SIG-M5 (cell line): ENCODE measurements around the gene DIS3L2.

Source experiments
- DNase-seq: peaks from one replicate; lab custom pipeline; 2025; lab: John Stamatoyannopoulos, UW

The DIS3L2 gene

GRCh38 chr2:231961349-231962166 is at the start of gene DIS3L2:
TSS of gene DIS3L2 (plus strand) at chr2:231961713. CDS start at chr2:232014928, 53,215 bp downstream.
- DNase-seq, result no peak

- no peak for DNase-seq
Measured at GRCh38 chr2:231914077-231914690, 47.3 kb upstream of the DIS3L2 start.

GRCh38 chr2:231917280-231918066 is 44.0 kb upstream of the DIS3L2 start:
- DNase-seq, result no peak

- no peak for DNase-seq
Measured at GRCh38 chr2:231918501-231919330, 42.8 kb upstream of the DIS3L2 start.

GRCh38 chr2:231919341-231920035 is 42.0 kb upstream of the DIS3L2 start:
- no peak for DNase-seq

- DNase-seq, result no peak
Measured at GRCh38 chr2:231920366-231920765, 41.1 kb upstream of the DIS3L2 start.

GRCh38 chr2:231920795-231921194 is 40.7 kb upstream of the DIS3L2 start:
- no peak for DNase-seq

GRCh38 chr2:231922311-231923009 is 39.1 kb upstream of the DIS3L2 start:
- DNase-seq, result no peak

GRCh38 chr2:231923010-231923344 is 38.5 kb upstream of the DIS3L2 start:
- no peak for DNase-seq

GRCh38 chr2:231923951-231924888 is 37.3 kb upstream of the DIS3L2 start:
- no peak for DNase-seq

GRCh38 chr2:231924889-231925275 is 36.6 kb upstream of the DIS3L2 start:
- no peak for DNase-seq

GRCh38 chr2:231925303-231926179 is 36.0 kb upstream of the DIS3L2 start:
- no peak for DNase-seq

GRCh38 chr2:231926180-231926741 is 35.3 kb upstream of the DIS3L2 start, which contains the start of gene NPPC:
TSS of gene NPPC (minus strand) at chr2:231926396. CDS start at chr2:231926249, 147 bp downstream.
- DNase-seq, result no peak

- DNase-seq, result no peak
Measured at GRCh38 chr2:231926761-231927565, 34.5 kb upstream of the DIS3L2 start.

GRCh38 chr2:231927566-231927890 is 34.0 kb upstream of the DIS3L2 start:
- DNase-seq, result no peak

GRCh38 chr2:231928481-231928880 is 33.0 kb upstream of the DIS3L2 start:
- DNase-seq, result no peak
